ENCODE measurements around the gene LMNTD1. TPM values are rescaled to one million over a fixed set of nuclear protein-coding genes. Genes with fewer than 3 reads are reported as not detected.

The LMNTD1 gene
- total and polyA plus RNA-seq, 2 of the 4 experiments (the other 2 are of a cell fraction) = 1.5 to 4.3 TPM

DNA sequence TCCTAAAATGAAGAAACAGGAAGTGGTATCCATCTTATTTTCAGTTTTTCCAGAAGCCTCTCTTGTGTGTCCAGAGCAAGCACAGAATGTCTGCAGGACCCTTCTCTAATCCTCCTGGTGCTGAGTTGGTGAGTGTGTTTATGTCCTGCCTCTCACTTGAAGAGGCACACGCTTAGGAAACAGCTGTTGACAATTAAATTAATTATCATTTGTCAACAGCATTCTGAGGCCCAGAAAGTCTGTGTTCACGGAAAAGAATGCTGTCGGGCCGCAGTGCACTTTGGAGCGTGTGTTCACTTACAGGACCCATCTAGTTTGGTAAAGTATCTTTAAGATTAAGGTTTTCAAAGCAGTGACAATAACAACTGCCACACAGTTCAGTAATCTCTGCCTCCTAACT lies 70.5 kb downstream of the LMNTD1 start:
- Histone ChIP-seq H4K5ac (ENCODE audit: low read depth, low read length) (peak overlapping the region; percentile 93), H3K27me3 (ENCODE audit: control insufficient read depth, insufficient read depth, low read length) (no peaks in the 10 kb centered on the region), H3K27ac (ENCODE audit: insufficient read depth, low read length) (no peak overlapping the region), H2AFZ (replicated peaks; ENCODE audit: low read length, poor library complexity) (peak overlapping the region; percentile 80), H3K36me3 (ENCODE audit: control insufficient read depth, insufficient read depth, low read length) (no peaks in the 10 kb centered on the region), H3K9me1 (ENCODE audit: insufficient read depth, low read length) (no peaks in the 10 kb centered on the region), H3K79me1 (ENCODE audit: low read depth in 1 of 2, low read length in 2 of 2) (no peaks in the 10 kb centered on the region), H3K4me2 (ENCODE audit: low read depth, low read length) (peak overlapping the region; percentile 27; the same call in 1 of the 2 replicates), H3K9ac (ENCODE audit: low read depth, low read length) (no peak overlapping the region), H4K20me1 (ENCODE audit: insufficient read depth, low read length) (no peaks in the 10 kb centered on the region), H3K4ac (ENCODE audit: low read depth, low read length) (peak overlapping the region; percentile 33; the same call in 1 of the 2 replicates), H2BK15ac (ENCODE audit: low read depth, low read length) (0 out of 3 replicates have a peak overlapping the region, but pooled peaks have one; percentile 27), H2BK20ac (ENCODE audit: low read depth, low read length) (no peak overlapping the region), H3K56ac (ENCODE audit: extremely low read depth, insufficient read depth, low read length) (no peak overlapping the region), H2BK120ac (ENCODE audit: low read depth, low read length) (peak overlapping the region; percentile 9; the same call in 1 of the 2 replicates), H3K23ac (ENCODE audit: low read depth, low read length) (no peak overlapping the region), H3K4me3 (ENCODE audit: insufficient read depth, low read depth, low read length) (no peak overlapping the region), H4K91ac (ENCODE audit: insufficient read depth, low read depth, low read length) (no peak overlapping the region), H2BK5ac (ENCODE audit: low read depth, low read length, poor library complexity, severe bottlenecking) (no peak overlapping the region), H3K4me1 (ENCODE audit: control insufficient read depth, insufficient read depth, low read length) (no peaks in the 10 kb centered on the region), H3K18ac (ENCODE audit: low read depth, low read length) (peak overlapping the region; percentile 85), H4K8ac (ENCODE audit: low read depth in 2 of 2, low read length in 2 of 2) (peak overlapping the region in 1 of 2 experiments; percentile 80; a peak in 2 of 4 replicates), H3K14ac (replicated peaks; ENCODE audit: low read depth, low read length) (peak overlapping the region; percentile 43; the same call in 1 of the 2 replicates), H2AK9ac (replicated peaks; ENCODE audit: low read depth, low read length, poor library complexity) (no peak overlapping the region), H3K9me3 (ENCODE audit: control insufficient read depth, insufficient read depth, low read length) (no peaks in the 10 kb centered on the region), H2AK5ac (ENCODE audit: low read depth, low read length) (no peak overlapping the region)
- intact Hi-C loops (cut with micrococcal nuclease) = no loop called here
- ATAC-seq (ENCODE audit: low read depth) (no peak), DNase-seq (no peak)
- POLR2A ChIA-PET (ENCODE audit: unreplicated experiment) = no interaction called here
- dilution Hi-C loops (cut with HindIII; ENCODE audit: low sequenced_read_pairs, unreplicated experiment) = no loop called here
- WGBS, 2 experiments (ENCODE audit: extremely low coverage in 2 of 2, insufficient read length in 1 of 2) = no CpG with 5 or more reads among the region's 5 CpGs
- in situ Hi-C loops (cut with MboI; ENCODE audit: low sequenced_read_pairs) = no loop called here
- CTCF ChIA-PET = no interaction called here
- no TSS peak for BruUV-seq (replicated peaks)
- TF ChIP-seq RAD21 (IDR thresholded peaks at IDR 0.05; ENCODE audit: low read length) (no peak), RCOR1 (IDR thresholded peaks at IDR 0.05; ENCODE audit: insufficient replicate concordance, low read length) (no peak), ELK1 (IDR thresholded peaks at IDR 0.05; ENCODE audit: borderline replicate concordance, low read depth, low read length) (no peak), CEBPB (IDR thresholded peaks at IDR 0.05; ENCODE audit: low read depth, low read length) (no peak), CHD1 (IDR thresholded peaks at IDR 0.05; ENCODE audit: low read depth, low read length) (no peak), MAFK (IDR thresholded peaks at IDR 0.05; ENCODE audit: low read depth, low read length) (no peak)

Measured in IMR-90 (cell line).